ENCODE data around the gene TMEM53. TPM values are rescaled to one million over a fixed set of nuclear protein-coding genes. Genes with fewer than 3 reads are reported as not detected.

TMEM53 gene
- total and polyA plus RNA-seq, 2 of the 8 experiments (the other 6 are each of a cell fraction or from before 2014, with no cell fraction given): 6.7 to 27.9 TPM

DNA sequence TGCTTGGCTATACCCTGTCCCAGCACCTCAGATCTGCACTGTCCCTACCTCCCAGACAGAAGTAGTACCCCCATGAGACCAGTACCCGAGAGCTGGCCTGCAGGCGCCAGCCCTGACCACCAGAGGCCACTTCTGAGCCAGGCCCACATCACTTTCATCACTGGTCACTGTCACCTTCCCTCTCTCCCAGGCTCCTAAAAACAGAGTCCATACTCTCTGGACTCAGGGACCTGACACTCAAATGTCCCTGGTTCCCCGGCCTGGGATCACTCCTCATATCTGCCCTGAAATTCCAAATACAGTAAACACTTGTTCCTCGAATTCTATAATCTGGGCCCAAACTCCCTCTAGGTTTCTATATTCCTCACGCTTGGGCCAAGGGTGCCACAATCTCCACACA, 18.7 kb downstream of the TMEM53 start (continued):
- TF ChIP-seq, protein P1, sequence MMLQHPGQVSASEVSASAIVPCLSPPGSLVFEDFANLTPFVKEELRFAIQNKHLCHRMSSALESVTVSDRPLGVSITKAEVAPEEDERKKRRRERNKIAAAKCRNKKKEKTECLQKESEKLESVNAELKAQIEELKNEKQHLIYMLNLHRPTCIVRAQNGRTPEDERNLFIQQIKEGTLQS (IDR thresholded peaks at IDR 0.05; ENCODE audit: insufficient read depth, low read depth, low read length): 0 out of 2 replicates have a peak, but pooled peaks have one; percentile 3
- TF ChIP-seq SUZ12 (IDR thresholded peaks at IDR 0.05; ENCODE audit: low read length) (no peak), CBX8 (IDR thresholded peaks at IDR 0.05; ENCODE audit: borderline replicate concordance, low read depth, low read length) (no peak), RAD21 (IDR thresholded peaks at IDR 0.05 in 1 of 2, conservative IDR thresholded peaks at IDR 0.05 in 1 of 2; ENCODE audit: low read depth in 2 of 2, low read length in 2 of 2) (peak; percentile 66 to 79), BCL11A (IDR thresholded peaks at IDR 0.05; ENCODE audit: low read depth in 2 of 2, low read length in 2 of 2) (no peak), SIN3A (conservative IDR thresholded peaks at IDR 0.05 in 1 of 2, IDR thresholded peaks at IDR 0.05 in 1 of 2; ENCODE audit: low read depth in 1 of 2, low read length in 2 of 2) (no peak), TAF7 (optimal IDR thresholded peaks at IDR 0.05; ENCODE audit: borderline replicate concordance, low read depth, low read length) (no peak), RNF2 (IDR thresholded peaks at IDR 0.05; ENCODE audit: borderline replicate concordance, low read depth, low read length, missing control alignments, poor library complexity, severe bottlenecking) (no peak), KDM1A (IDR thresholded peaks at IDR 0.05; ENCODE audit: borderline replicate concordance, low read length) (no peak), POLR2AphosphoS5 (IDR thresholded peaks at IDR 0.05; ENCODE audit: low read depth, low read length) (no peak), EP300 (IDR thresholded peaks at IDR 0.05; ENCODE audit: borderline replicate concordance in 1 of 2, low read depth in 2 of 2, low read length in 2 of 2) (no peak), RFX5 (IDR thresholded peaks at IDR 0.05; ENCODE audit: borderline replicate concordance, low read depth, low read length) (no peak), CREB1 (IDR thresholded peaks at IDR 0.05) (0 out of 2 replicates have a peak, but pooled peaks have one; percentile 33)

Data from H1 (cell line).